H1 (cell line): ENCODE data around the gene TSPAN4.

Source experiments
- CHD1 ChIP-seq: IDR thresholded peaks from 2 replicates; pipeline ENCODE4 v1.6.1; 2012; ENCODE audit warnings: low read depth, low read length, improper control_type of control experiment
- CREB1 ChIP-seq: IDR thresholded peaks from 2 replicates; pipeline ENCODE4 v1.6.1; 2012; ENCODE audit warnings: inconsistent platforms
- GABPA ChIP-seq: IDR thresholded peaks from 2 replicates; pipeline ENCODE4 v1.6.1; 2011; ENCODE audit warnings: mild to moderate bottlenecking, low read length, moderate library complexity, borderline replicate concordance; ENCODE audit not compliant: insufficient read depth
- KDM5A ChIP-seq: fragments of 200-600 bp; IDR thresholded peaks from 2 replicates; pipeline ENCODE4 v1.7.1; 2012; ENCODE audit warnings: mild to moderate bottlenecking, low read length, inconsistent platforms, mixed read lengths
- SAP30 ChIP-seq: fragments of 300-600 bp; sonication (generic); IDR thresholded peaks from 2 replicates; pipeline ENCODE4 v1.7.1; 2012; ENCODE audit warnings: low read length, moderate library complexity, mild to moderate bottlenecking, inconsistent platforms; ENCODE audit not compliant: insufficient read depth, insufficient replicate concordance
- TBP ChIP-seq: IDR thresholded peaks from 2 replicates; pipeline ENCODE4 v1.6.1; 2011; ENCODE audit warnings: low read depth, low read length, improper control_type of control experiment
- TF ChIP-seq, protein P1 (sequence below), 3 experiments: IDR thresholded peaks; 1 replicate in 2 of 3; 2 replicates in 1 of 3; pipeline versions ENCODE4 v1.5.1 to v1.6.1; 2011; ENCODE audit warnings: low read length in 3 of 3, mild to moderate bottlenecking in 3 of 3, inconsistent platforms in 2 of 3, low read depth in 1 of 3, moderate library complexity in 1 of 3; ENCODE audit not compliant: insufficient read depth in 1 of 3; ENCODE audit errors: control extremely low read depth in 1 of 3
- TF ChIP-seq, protein P2 (sequence below): fragments of 300-600 bp; sonication (generic); IDR thresholded peaks from 2 replicates; pipeline ENCODE4 v1.7.1; 2012; ENCODE audit warnings: low read length, moderate library complexity, mild to moderate bottlenecking, inconsistent platforms; ENCODE audit not compliant: insufficient replicate concordance

DNA sequence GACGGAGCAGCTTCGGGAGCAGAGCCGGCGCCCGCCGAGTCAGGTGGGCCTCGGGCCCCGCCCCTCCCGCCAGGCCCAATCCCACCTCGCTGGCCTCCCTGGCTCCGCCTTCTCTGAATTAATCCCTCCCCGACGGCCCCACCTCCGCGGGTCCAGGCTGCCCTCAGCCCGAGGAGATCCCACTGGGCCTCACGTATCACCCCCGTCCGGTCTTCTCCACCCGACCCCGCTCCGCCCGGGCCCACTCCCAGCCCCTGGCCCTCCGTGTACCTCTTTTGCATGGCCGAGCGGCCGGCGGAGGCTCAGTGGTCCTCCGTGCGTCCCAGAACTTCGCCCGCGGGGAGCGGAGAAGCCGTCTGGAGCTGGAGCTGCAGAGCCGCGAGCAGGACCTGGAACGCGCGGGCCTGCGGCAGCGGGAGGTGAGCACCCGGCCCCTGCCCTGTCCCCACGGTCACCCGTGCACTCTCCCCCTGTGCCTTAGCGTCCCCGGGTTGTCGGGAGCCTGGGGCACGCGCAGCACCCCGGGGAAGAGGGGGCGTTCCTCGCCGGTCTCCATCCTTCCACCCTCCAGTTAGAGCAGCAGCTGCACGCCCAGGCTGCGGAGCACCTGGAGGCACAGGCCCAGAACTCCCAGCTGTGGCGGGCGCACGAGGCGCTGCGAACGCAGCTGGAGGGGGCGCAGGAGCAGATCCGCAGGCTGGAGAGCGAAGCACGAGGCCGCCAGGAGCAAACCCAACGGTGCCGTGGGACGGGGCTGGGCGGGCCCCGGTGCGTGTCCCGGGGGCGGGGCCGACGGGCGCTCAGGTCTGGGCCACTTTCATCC, 12.1 kb upstream of the TSPAN4 start:
- TF ChIP-seq CHD1 (no peak), SAP30 (no peak), TBP (no peak), GABPA (0 out of 2 replicates have a peak, but pooled peaks have one; percentile 14), KDM5A (no peak), CREB1 (no peak)
- TF ChIP-seq, protein P1, sequence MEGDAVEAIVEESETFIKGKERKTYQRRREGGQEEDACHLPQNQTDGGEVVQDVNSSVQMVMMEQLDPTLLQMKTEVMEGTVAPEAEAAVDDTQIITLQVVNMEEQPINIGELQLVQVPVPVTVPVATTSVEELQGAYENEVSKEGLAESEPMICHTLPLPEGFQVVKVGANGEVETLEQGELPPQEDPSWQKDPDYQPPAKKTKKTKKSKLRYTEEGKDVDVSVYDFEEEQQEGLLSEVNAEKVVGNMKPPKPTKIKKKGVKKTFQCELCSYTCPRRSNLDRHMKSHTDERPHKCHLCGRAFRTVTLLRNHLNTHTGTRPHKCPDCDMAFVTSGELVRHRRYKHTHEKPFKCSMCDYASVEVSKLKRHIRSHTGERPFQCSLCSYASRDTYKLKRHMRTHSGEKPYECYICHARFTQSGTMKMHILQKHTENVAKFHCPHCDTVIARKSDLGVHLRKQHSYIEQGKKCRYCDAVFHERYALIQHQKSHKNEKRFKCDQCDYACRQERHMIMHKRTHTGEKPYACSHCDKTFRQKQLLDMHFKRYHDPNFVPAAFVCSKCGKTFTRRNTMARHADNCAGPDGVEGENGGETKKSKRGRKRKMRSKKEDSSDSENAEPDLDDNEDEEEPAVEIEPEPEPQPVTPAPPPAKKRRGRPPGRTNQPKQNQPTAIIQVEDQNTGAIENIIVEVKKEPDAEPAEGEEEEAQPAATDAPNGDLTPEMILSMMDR (IDR thresholded peaks at IDR 0.05; ENCODE audit: control extremely low read depth in 1 of 3, insufficient read depth in 1 of 3, low read depth in 1 of 3, low read length in 3 of 3), result peak in 1 of 3 experiments; percentile 12; a peak in 1 of 4 replicates
- TF ChIP-seq, protein P2, sequence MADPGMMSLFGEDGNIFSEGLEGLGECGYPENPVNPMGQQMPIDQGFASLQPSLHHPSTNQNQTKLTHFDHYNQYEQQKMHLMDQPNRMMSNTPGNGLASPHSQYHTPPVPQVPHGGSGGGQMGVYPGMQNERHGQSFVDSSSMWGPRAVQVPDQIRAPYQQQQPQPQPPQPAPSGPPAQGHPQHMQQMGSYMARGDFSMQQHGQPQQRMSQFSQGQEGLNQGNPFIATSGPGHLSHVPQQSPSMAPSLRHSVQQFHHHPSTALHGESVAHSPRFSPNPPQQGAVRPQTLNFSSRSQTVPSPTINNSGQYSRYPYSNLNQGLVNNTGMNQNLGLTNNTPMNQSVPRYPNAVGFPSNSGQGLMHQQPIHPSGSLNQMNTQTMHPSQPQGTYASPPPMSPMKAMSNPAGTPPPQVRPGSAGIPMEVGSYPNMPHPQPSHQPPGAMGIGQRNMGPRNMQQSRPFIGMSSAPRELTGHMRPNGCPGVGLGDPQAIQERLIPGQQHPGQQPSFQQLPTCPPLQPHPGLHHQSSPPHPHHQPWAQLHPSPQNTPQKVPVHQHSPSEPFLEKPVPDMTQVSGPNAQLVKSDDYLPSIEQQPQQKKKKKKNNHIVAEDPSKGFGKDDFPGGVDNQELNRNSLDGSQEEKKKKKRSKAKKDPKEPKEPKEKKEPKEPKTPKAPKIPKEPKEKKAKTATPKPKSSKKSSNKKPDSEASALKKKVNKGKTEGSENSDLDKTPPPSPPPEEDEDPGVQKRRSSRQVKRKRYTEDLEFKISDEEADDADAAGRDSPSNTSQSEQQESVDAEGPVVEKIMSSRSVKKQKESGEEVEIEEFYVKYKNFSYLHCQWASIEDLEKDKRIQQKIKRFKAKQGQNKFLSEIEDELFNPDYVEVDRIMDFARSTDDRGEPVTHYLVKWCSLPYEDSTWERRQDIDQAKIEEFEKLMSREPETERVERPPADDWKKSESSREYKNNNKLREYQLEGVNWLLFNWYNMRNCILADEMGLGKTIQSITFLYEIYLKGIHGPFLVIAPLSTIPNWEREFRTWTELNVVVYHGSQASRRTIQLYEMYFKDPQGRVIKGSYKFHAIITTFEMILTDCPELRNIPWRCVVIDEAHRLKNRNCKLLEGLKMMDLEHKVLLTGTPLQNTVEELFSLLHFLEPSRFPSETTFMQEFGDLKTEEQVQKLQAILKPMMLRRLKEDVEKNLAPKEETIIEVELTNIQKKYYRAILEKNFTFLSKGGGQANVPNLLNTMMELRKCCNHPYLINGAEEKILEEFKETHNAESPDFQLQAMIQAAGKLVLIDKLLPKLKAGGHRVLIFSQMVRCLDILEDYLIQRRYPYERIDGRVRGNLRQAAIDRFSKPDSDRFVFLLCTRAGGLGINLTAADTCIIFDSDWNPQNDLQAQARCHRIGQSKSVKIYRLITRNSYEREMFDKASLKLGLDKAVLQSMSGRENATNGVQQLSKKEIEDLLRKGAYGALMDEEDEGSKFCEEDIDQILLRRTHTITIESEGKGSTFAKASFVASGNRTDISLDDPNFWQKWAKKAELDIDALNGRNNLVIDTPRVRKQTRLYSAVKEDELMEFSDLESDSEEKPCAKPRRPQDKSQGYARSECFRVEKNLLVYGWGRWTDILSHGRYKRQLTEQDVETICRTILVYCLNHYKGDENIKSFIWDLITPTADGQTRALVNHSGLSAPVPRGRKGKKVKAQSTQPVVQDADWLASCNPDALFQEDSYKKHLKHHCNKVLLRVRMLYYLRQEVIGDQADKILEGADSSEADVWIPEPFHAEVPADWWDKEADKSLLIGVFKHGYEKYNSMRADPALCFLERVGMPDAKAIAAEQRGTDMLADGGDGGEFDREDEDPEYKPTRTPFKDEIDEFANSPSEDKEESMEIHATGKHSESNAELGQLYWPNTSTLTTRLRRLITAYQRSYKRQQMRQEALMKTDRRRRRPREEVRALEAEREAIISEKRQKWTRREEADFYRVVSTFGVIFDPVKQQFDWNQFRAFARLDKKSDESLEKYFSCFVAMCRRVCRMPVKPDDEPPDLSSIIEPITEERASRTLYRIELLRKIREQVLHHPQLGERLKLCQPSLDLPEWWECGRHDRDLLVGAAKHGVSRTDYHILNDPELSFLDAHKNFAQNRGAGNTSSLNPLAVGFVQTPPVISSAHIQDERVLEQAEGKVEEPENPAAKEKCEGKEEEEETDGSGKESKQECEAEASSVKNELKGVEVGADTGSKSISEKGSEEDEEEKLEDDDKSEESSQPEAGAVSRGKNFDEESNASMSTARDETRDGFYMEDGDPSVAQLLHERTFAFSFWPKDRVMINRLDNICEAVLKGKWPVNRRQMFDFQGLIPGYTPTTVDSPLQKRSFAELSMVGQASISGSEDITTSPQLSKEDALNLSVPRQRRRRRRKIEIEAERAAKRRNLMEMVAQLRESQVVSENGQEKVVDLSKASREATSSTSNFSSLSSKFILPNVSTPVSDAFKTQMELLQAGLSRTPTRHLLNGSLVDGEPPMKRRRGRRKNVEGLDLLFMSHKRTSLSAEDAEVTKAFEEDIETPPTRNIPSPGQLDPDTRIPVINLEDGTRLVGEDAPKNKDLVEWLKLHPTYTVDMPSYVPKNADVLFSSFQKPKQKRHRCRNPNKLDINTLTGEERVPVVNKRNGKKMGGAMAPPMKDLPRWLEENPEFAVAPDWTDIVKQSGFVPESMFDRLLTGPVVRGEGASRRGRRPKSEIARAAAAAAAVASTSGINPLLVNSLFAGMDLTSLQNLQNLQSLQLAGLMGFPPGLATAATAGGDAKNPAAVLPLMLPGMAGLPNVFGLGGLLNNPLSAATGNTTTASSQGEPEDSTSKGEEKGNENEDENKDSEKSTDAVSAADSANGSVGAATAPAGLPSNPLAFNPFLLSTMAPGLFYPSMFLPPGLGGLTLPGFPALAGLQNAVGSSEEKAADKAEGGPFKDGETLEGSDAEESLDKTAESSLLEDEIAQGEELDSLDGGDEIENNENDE, result no peak
